Measurements from ENCODE around the gene EXOC2.
"Not testable (repeated sequence)": the region's sequence is repeated elsewhere in the genome, so short reads cannot be mapped to it uniquely, and the experiment has no call there.

EXOC2 gene

DNA sequence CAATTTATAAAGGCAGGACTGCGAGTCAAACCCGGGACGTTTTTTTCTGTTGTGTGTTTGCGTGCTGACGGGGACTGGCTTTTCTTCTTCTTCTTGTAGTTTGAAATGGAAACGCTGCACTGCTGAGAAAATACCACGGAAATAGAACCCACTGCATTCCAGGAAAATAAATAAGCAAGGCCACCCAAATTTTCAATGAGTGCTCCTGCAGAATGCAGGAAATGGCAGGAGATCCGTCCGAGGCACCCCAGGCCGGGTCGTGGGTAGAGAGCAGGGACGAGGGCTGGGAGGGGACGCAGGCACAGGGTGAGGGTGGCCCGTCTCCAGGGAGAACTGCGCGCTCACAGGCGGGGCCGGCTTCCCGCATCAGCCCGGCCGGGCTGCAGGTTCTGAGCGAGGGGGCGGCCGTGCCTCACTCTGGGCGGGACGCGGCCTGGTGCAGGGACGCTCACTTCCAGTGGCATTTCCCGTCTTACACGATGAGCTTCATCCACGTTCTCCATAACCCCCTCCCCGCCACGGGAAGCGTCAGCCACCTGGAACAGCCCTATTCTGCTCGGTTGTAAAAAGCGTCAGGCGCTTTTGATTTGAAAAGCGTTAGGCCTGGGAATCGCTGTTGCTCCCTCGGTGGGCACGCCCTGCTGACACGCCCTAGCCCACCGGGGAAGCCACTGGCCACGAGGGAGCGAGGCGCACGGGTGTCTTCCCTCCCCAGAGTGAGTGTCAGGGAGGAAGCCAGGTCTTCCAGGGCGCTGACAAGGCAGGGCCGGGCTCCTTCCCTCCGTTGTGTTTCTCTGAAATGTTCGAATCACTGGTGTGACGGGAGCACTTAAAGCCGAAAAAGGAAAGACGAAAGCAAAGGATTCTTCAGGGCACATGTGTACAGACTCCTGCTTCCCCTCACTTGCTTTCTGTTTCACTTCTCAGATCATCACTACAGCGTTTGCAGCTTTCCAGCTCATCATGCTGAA is 17.9 kb upstream of the EXOC2 start:
- peak; percentile 70 for DNase-seq (ENCODE audit: low spot score)

DNA sequence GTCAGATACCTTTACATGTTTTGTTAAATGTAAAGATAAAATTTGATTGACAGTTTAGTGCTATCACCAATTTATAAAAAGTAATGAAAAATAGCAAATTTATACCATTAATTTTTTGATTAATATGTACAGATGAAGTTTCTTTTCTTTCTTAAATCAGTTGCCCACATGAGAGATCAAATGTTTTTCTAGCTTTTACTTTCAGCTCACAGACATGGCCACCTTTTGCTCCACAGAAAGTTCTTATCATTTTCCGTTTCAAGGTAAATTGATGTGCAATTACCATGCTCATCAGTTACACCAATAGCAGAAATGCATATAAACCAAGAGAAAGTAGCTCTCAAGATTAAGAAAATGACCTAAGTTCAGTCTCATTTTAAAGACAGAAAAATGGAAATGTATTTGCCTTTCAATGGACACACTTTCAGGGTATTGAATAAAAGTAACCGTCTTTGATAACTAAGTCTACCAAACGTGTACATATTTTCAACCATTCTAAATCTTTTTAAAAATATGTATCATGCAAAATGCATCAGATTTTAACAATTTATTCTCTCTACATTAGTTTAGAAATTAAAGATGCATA is 16.6 kb upstream of the EXOC2 start:
- DNase-seq (ENCODE audit: low spot score) = no peak

DNA sequence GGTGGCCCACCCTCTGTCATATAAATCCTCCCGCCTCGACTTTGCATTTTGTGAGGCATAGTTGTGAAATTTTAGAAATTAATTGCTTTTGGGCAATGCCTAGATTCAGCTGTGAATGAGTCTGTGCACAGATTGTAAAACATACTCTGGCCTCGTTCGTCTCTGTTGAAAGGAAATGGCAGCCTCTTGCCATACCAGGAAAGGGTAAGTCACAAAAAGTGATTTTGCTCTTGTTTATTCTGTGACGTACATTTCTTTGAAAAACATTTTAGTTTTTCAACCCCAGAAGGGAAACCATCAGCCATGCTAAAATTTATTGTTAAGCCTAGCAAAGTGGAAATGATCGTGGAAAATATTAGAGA is 15.3 kb upstream of the EXOC2 start:
- DNase-seq (ENCODE audit: low spot score) = no peak

DNA sequence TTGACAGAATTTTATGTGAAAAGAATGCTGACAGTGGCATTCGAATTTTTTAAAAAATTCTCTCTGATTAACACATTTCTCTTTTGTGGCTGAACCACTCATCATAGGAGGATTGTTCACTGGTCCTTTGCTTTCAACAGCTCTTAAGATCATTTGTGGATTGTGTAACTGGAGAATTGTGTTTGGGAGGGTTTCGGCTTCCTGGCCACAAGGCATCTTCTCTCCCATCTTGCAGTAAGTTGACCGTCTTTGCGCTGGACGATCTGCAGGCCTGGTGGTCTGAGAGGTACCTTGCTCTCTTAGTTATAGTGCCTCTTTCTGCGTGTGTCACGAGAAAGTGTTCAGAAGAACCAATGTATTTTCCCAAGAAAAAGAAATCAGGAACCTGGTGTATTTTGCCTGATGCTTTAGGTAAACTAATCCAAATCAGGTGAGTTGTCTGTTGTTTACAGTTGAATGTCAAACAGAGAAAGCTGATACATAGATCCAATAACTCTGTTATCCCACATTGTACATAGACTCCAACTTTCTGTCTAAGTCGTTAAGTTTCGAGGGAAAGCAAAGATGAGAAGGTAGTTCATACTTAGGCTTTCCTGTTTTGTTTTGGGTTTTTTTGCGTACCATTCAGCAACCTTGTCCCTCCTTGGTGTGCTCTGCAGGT is 14.8 kb upstream of the EXOC2 start:
- no peak for DNase-seq (ENCODE audit: low spot score)

DNA sequence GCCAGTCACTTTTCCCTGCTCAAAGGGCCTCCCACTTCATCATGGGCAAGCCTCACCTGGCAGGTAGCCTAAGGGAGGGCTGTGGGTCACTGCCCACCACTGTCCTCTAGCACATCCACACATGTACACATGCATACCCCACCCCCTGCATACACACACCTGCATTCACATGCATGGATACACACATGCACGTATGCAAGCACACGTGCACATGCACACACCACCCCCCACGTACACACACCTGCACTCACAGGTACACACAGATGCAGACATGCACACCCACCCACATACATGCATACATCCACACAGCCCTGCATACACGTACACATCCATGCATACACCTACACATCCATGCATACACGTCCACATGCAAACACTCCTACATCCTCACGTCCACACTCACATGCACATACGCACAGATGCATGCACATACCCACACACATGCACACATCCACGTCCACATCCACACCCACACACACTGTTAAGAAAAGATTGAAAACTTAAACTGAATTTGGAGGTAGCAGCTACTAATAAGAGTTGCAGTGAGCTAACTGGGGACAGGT is 14.0 kb upstream of the EXOC2 start:
- no peak for DNase-seq (ENCODE audit: low spot score)

DNA sequence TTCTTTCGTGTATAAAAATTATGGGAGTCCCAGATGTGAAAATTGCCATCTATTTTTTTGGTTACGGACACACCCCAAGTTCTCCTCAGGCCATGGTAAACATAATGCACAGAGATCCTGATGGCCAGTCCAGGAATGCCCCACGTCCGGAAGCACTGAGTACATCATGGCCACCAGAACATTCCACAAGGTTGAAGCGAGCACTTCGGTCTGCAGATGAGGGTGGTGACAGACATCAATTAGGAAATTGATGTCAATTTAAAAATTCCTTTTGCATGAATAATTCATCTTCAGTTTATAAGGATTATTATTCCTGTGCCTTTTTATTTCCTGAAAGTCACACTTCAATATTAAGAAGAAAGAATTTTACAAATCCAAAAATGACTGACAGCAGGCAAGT is 13.2 kb upstream of the EXOC2 start:
- no peak for DNase-seq (ENCODE audit: low spot score)

DNA sequence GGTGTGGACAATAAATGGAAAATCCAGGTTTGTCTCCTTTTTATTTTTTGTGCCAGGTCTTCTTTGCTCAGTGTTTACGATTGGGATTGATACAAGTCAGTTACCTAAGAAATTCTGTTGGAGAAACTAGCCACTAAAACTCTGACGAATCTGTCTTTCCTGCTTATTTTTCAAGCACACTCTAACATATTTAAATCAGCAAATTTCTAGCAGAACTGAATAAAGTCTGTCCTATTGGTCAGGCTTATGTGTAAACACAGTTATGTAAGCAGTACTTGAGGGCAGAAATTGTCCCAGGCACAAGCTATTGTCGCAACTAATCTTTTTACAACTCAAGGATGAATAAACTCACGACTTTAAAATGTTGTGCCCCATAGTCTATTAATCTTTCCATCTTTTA is 12.1 kb upstream of the EXOC2 start:
- DNase-seq (ENCODE audit: low spot score) = no peak

DNA sequence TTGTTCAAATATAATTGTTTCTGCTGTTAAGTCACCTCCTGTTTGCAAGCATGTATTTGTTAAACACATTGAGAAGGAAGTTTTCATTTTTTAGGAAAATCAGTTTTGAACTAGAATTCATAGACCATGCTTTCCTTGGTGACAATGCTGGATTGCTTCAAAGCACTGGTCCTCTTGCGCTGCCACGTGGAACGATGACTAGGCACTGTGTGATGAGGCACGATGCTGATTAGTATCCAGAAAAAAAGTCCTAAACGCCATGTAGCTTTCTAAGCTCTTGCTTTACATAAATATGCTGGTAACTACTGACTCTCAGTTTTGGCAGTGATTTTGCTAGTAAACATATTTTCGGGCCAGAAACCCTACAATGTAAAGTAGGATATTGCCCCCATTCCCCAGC is 11.1 kb upstream of the EXOC2 start:
- no peak for DNase-seq (ENCODE audit: low spot score)

DNA sequence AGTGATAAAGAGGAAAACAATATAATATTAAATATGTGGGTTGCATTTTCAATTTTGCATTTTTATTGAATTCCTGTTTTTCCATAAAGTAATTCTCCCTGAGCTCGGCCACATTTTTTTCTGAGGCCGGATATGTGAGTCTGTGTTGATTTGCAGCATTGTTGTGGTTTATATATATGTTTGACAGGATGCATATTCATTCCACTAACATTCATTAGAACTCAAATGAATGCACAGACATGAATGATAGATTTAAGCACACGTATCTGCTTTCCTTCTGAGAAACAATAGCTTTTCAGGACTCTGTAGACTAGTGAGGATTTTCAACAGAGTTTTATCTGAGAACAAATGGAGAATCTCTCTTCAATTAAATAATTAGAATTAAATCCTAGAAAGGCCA is 10.6 kb upstream of the EXOC2 start:
- DNase-seq (ENCODE audit: low spot score) = no peak

DNA sequence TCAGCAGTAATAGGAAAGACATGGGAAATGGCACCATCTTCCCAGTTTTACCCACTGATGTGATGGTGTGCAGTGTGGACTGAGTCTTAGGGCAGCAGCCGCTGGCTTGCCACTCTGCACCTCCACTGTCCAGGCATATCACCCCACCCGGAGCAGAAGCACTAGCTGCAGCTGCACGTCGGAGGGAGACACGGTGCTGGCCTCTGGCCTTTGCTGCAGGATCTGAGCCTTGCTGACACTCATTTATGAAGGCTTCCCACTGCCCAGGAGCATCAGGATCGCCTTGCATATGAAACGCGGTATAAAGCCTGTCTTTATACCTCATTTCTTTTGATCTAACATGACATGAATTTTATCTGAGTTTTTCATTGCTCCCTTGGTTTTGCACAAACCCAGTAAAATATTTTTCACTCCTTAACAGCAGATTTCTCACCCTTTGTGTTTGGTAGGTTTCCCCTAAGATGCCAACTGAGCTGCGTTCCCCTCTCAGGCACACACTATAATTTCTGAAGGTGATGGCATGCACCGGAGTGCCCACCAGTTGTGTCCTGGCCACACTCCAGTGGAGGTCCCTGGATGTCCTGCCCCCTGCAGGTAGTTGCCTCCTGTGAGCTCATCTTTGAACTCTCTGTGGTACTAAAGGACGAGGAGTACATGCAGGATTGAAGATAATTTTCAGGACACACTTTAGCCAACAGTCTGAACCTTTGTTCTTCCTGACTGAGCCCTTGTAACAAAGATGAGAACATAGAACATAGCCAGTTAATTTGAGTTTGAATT is 9.0 kb upstream of the EXOC2 start:
- no peak for DNase-seq (ENCODE audit: low spot score)

DNA sequence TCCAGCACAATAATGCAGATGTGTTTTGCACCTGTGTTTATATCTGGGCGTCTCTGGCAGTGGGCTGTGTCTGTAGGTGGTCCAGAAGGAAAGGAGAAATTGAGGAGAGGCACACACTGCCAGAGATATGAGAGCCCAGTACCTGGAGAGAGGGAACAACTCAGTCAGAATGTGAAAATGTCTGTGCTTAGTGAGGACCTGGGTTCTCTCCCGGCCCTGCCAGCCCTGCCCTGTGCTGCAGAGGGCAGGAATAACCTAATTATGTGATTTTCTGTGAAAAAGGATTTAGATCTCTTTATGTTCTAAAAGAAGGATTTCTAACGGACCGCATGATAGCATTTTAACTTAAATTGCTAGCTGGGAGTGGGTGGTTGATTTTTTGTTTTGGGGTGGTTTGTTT is 8.3 kb upstream of the EXOC2 start:
- DNase-seq (ENCODE audit: low spot score) = no peak

DNA sequence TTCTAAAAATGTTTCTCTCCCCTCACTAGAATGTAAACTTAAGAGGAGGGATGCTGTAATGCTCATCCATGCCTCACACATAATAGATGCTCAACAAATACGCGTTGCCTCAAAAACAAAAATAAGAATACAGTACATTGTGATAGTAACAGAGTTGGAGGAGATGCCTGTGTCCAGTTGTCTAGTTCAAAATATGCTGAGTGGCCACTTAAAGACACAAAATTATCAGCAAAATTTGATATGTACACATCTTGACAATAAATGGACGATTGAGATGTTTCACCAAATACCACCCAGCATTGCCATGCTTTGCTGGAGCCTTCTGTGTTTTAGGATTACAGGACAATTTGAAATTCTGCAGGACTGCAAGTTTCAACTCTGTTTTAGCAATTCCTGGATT is 7.6 kb upstream of the EXOC2 start:
- DNase-seq (ENCODE audit: low spot score) = no peak

DNA sequence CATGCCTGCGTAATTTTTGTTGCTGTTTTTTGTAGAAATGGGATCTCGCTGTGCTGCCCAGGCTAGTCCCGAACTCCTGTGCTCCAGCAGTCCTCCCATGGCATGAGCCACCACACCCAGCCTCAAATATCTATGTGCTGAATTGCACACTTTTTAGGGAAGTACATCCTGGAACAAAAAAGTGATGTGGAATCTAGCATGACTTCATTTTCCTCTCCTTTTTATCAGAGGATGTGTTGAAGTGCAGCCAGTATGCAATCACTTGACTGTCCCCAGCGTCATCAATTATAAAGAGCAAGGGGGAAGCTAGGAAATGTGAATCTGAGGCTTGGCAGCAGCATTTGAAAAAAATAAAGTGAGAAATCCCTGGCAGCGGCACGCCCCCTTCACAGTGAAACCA is 6.4 kb upstream of the EXOC2 start:
- DNase-seq (ENCODE audit: low spot score) = no peak

DNA sequence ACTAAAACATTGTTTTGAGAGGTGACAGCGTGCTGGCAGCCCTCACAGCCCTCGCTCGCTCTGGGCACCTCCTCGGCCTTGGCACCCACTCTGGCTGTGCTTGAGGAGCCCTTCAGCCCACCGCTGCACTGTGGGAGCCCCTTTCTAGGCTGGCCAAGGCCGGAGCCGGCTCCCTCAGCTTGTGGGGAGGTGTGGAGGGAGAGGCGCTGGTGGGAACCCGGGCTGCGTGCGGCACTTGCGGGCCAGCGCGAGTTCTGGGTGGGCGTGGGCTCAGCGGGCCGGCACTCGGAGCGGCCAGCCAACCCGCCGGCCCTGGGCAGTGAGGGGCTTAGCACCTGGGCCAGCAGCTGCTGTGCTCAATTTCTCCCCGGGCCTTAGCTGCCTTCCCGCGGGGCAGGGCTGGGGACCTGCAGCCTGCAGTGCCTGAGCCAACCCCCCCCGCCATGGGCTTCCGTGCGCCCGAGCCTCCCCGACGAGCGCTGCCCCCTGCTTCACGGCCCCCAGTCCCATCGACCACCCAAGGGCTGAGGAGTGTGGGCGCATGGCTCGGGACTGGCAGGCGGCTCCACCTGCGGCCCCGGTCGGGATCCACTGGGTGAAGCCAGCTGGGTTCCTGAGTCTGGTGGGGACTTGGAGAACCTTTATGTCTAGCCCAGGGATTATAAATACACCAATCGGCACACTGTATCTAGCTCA is 1.6 kb upstream of the EXOC2 start:
- not testable (repeated sequence) for DNase-seq (ENCODE audit: low spot score)

DNA sequence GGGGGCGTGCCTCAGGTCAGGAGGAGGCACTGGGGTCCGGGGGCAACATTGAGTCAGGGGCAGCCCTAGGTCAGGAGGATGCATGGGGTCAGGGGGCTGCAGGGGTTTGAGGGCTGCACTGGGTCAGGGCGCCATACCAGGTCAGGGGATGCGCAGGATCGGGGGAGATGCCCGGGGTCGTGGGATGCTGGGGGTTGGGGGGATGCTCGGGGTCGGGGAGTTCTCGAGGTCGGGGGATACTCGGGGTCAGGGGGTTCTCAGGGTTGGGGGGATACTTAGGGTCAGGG is 727 bp upstream of the EXOC2 start:
- DNase-seq (ENCODE audit: low spot score) = no peak

DNA sequence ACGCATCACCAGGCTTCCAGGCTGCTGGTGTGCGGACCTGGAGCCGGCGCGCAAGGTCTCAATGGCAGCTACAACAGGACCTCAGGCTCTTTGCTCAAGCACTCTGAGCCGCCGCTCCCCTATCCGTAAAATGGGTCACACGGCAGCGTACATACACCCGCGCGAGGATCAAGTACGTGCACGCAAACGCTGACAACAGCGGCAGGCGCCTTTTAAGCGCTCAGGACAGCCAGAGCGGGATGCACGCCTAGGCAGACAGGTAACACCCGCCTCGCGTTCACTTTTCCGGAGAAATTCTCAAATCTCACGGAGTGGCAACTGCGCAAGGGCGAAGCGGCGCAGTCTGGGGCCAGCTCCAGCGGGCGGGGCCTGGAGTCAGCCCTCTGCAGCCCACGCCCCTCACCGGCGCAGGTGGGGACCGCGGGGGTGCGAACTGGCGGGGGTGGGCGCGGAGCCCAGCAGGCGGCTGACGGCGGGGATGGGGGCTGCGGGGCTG is 535 bp downstream of the EXOC2 start:
- peak; percentile 60 for DNase-seq (ENCODE audit: low spot score)

DNA sequence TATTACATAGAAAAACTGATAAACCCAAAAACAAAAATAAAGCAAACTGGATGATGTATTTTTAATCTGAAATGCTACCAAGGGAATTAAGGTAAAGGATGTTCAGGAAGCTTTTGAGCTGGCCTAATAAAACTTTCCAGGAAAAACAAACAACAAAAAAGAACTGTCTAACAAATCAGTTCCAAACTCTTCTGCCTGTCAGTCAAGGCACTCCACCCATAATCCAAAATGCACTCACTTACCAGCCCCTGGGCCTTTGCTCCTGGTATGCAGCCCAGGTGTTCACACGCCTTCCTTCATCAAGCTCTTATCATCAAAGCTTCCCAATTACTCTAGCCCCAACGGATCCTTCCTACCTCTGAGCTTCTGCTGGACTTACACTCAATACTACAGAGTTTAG is 3.7 kb downstream of the EXOC2 start:
- no peak for DNase-seq (ENCODE audit: low spot score)

DNA sequence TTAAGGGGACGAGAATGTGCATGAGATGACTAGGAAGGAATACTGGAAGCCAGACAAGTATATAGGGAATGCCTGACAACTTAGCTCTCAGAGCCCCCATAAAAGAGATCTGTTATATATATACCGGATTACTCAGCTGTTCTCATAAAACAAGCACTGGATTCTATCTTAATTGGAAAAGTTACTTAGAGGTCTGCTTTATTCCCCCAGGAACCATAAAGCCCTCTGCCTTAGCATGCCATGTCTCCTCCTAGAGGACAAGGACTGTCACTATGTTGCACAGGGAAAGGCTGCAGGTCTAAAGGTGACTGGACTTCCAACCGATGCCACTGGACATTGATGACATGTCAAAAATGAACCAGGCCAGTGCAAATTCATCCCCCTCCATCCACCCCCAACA is 6.4 kb downstream of the EXOC2 start:
- no peak for DNase-seq (ENCODE audit: low spot score)

DNA sequence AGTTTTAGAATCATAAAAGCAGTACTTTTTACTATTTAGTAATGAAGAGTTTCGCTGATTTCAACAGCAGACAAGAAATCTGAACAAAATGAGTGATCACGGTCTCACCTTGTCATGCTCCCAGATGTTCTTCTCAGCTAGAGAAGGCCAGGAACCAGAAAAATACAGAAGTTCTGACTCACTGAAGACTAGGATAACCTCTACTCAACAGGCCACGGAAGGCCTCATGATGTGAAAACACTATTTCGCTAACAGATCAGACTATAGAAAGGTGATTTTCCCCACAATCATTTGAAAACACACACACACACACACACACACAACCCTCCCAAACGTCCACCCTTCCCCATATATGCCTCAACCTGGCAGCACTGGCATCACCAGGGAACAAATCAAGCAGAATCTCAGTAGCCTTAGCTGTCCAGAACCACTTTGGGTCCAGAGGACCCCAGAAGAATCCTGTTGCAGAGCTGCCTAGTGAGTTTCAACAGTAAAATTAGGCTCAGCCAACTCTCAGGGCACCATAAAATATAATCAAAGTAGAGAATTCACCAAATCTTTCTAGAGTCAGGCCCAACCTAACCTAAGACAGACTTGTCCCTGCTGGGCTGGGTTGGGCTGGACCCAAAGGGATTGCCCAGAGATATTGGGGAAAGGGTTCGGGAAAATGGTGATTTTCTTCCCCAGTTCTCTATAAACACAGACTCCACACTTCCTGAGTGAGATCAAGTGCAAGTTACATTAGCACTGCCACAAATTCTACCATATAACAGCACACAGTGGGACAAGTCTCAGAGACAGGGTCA is 7.9 kb downstream of the EXOC2 start:
- peak; percentile 20 for DNase-seq (ENCODE audit: low spot score)

DNA sequence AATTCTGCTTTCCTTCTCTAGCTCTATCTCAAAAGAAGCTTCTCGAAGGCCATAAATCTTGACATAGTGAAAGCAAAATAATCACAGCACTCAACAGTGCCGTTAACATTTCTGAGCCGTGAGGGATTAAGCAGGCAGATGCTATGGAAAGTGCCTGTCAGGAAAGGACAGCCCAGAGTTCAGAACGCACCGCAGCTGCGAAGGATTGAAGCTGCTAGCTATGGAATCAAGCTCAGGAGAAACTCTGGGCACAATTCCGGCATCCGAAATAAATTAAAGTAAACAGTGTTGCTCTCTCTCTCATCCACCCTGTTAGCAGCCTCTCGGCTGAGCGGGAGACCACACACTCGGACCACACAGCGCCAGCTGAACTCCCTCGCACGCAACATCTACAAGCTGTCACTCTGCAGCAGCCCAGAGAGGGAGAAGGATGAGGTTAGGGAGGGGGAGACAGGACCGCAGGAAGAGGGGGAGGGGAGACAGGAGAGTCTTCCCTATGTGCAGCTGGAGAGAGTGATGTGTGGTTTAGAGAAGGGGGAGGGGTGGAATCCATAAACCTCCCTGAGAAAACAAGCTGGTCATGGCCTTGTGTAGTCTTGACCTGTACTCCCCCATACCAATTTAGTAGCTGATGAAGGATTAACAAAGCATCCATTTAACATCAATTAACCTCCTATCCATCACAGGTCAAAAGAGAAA is 9.0 kb downstream of the EXOC2 start:
- DNase-seq (ENCODE audit: low spot score) = peak; percentile 75
